ENCODE data around the gene BTN2A1.
A peak's percentile ranks its signal among the peaks of the same experiment; 100 is the strongest.

Gene BTN2A1

GRCh38 chr6:26464416-26465131 is 6.8 kb downstream of the BTN2A1 start:
- no peak for DNase-seq (ENCODE audit: extremely low read depth in 1 of 2, low read depth in 1 of 2)

- no peak for DNase-seq (ENCODE audit: extremely low read depth in 1 of 2, low read depth in 1 of 2)
Observed at GRCh38 chr6:26465776-26466175, 8.0 kb downstream of the BTN2A1 start.

GRCh38 chr6:26468829-26469228 is 11.1 kb downstream of the BTN2A1 start:
- DNase-seq (ENCODE audit: extremely low read depth in 1 of 2, low read depth in 1 of 2): no peak

- no peak for DNase-seq (ENCODE audit: extremely low read depth in 1 of 2, low read depth in 1 of 2)
Observed at GRCh38 chr6:26470643-26471042, 12.9 kb downstream of the BTN2A1 start.

GRCh38 chr6:26471970-26472369 is 14.2 kb downstream of the BTN2A1 start:
- no peak for DNase-seq (ENCODE audit: extremely low read depth in 1 of 2, low read depth in 1 of 2)

- no peak for DNase-seq (ENCODE audit: extremely low read depth in 1 of 2, low read depth in 1 of 2)
Observed at GRCh38 chr6:26472549-26473290, 15.0 kb downstream of the BTN2A1 start.

GRCh38 chr6:26473429-26473757 is 15.6 kb downstream of the BTN2A1 start:
- no peak for DNase-seq (ENCODE audit: extremely low read depth in 1 of 2, low read depth in 1 of 2)

- DNase-seq (ENCODE audit: extremely low read depth in 1 of 2, low read depth in 1 of 2): peak; percentile 47 to 61
Observed at GRCh38 chr6:26473758-26474438, 16.1 kb downstream of the BTN2A1 start.

- DNase-seq (ENCODE audit: extremely low read depth in 1 of 2, low read depth in 1 of 2): no peak
Observed at GRCh38 chr6:26474439-26474881, 16.7 kb downstream of the BTN2A1 start.

- DNase-seq (ENCODE audit: extremely low read depth in 1 of 2, low read depth in 1 of 2): no peak
Observed at GRCh38 chr6:26475823-26476729, 18.3 kb downstream of the BTN2A1 start.

- no peak for DNase-seq (ENCODE audit: extremely low read depth in 1 of 2, low read depth in 1 of 2)
Observed at GRCh38 chr6:26476896-26477295, 19.1 kb downstream of the BTN2A1 start.

- no peak for DNase-seq (ENCODE audit: extremely low read depth in 1 of 2, low read depth in 1 of 2)
Observed at GRCh38 chr6:26477426-26477825, 19.7 kb downstream of the BTN2A1 start.

- DNase-seq (ENCODE audit: extremely low read depth in 1 of 2, low read depth in 1 of 2): no peak
Observed at GRCh38 chr6:26478100-26478984, 20.6 kb downstream of the BTN2A1 start.

GRCh38 chr6:26478985-26479278 is 21.2 kb downstream of the BTN2A1 start:
- DNase-seq (ENCODE audit: extremely low read depth in 1 of 2, low read depth in 1 of 2): no peak

GRCh38 chr6:26482338-26482737 is 24.6 kb downstream of the BTN2A1 start:
- DNase-seq (ENCODE audit: extremely low read depth in 1 of 2, low read depth in 1 of 2): no peak

GRCh38 chr6:26483727-26484126 is 26.0 kb downstream of the BTN2A1 start:
- DNase-seq (ENCODE audit: extremely low read depth in 1 of 2, low read depth in 1 of 2): no peak

GRCh38 chr6:26484161-26484560 is 26.4 kb downstream of the BTN2A1 start:
- DNase-seq (ENCODE audit: extremely low read depth in 1 of 2, low read depth in 1 of 2): no peak

- DNase-seq (ENCODE audit: extremely low read depth in 1 of 2, low read depth in 1 of 2): no peak
Observed at GRCh38 chr6:26485112-26485780, 27.5 kb downstream of the BTN2A1 start.

- DNase-seq (ENCODE audit: extremely low read depth in 1 of 2, low read depth in 1 of 2): no peak
Observed at GRCh38 chr6:26486358-26486757, 28.6 kb downstream of the BTN2A1 start.

GRCh38 chr6:26487466-26487865 is 29.7 kb downstream of the BTN2A1 start:
- no peak for DNase-seq (ENCODE audit: extremely low read depth in 1 of 2, low read depth in 1 of 2)

Data from activated CD8-positive, alpha-beta memory T cell treated with anti-CD3 and anti-CD28 coated beads for 1 hour (primary cell).